Esophagus muscularis mucosa (tissue), 4 donors: ENCODE measurements around the gene MYO1B. TPM values are rescaled to one million over a fixed set of nuclear protein-coding genes. Genes with fewer than 3 reads are reported as not detected.

Source experiments
- DNase-seq: peaks from one replicate; pipeline ENCODE4 v3.0.0-alpha.2; 2017; ENCODE audit errors: extremely low spot score
- H3K27ac ChIP-seq, 4 donors: fragments of 200-600 bp; sonication (generic); replicated peaks in 1 of 4; 1 replicate in 3 of 4; 2 replicates in 1 of 4; pipeline ENCODE4 v1.5.1; 2016 to 2019; ENCODE audit warnings: mild to moderate bottlenecking in 1 of 4
- H3K27me3 ChIP-seq, 4 donors: fragments of 200-600 bp; sonication (generic); one replicate each; pipeline versions ENCODE4 v1.5.1 to v1.6.0; 2016 to 2019
- H3K36me3 ChIP-seq, 4 donors: fragments of 200-600 bp; sonication (generic); one replicate each; pipeline ENCODE4 v1.5.1; 2016 to 2019
- H3K4me1 ChIP-seq, 4 donors: fragments of 200-600 bp; sonication (generic); one replicate each; pipeline ENCODE4 v1.5.1; 2016 to 2019
- H3K4me3 ChIP-seq, 4 donors: fragments of 200-600 bp; sonication (generic); 1 replicate in 2 of 4; 2 replicates in 2 of 4; pipeline ENCODE4 v1.5.1; 2016 to 2019; ENCODE audit warnings: mild to moderate bottlenecking in 4 of 4, moderate library complexity in 1 of 4
- H3K9me3 ChIP-seq, 4 donors: fragments of 200-600 bp; sonication (generic); 1 replicate in 3 of 4; 2 replicates in 1 of 4; pipeline ENCODE4 v1.5.1; 2016 to 2019
- EP300 ChIP-seq: sonication (generic); formaldehyde crosslinking; IDR thresholded peaks from one replicate; pipeline ENCODE4 v1.6.1; 2017; ENCODE audit warnings: antibody characterized with exemption
- POLR2A ChIP-seq: fragments of 450-650 bp; IDR thresholded peaks from one replicate; pipeline ENCODE4 v1.6.1; 2017; ENCODE audit warnings: antibody characterized with exemption, moderate library complexity, mild to moderate bottlenecking, low read depth
- POLR2AphosphoS5 ChIP-seq, 2 donors: sonication (generic); formaldehyde crosslinking; IDR thresholded peaks; one replicate each; pipeline ENCODE4 v1.6.1; 2017; ENCODE audit warnings: antibody characterized with exemption in 2 of 2
- WGBS: methylation state at CpG from one replicate; pipeline ENCODE4 v1.1.5; 2018; 5-methylcytosine and 5-hydroxymethylcytosine counted together
- intact Hi-C: fragments of 100-400 bp; cut with DNase I; formaldehyde crosslinking; loops from one replicate; pipeline ENCODE4 v1.15.1; 2023
- total RNA-seq, 4 donors: library from RNA; depleted of rRNA; stranded (reverse); fragments of >200 nt; gene quantifications; one replicate each; pipeline versions ENCODE4 v1.1.0 to v1.2.1, GENCODE V29; 2016
- TF ChIP-seq, protein P1 (sequence below), 3 experiments: fragments of 200-600 bp in 2 of 3; fragments of 450-650 bp in 1 of 3; sonication (generic) in 2 of 3; IDR thresholded peaks; one replicate each; pipeline ENCODE4 v1.5.1; 2017 to 2019; ENCODE audit warnings: antibody characterized with exemption in 3 of 3, mild to moderate bottlenecking in 2 of 3, moderate library complexity in 1 of 3

The MYO1B gene
- 10 to 100 TPM; 14.8 to 17.3 (median 15.9) TPM for total RNA-seq

DNA sequence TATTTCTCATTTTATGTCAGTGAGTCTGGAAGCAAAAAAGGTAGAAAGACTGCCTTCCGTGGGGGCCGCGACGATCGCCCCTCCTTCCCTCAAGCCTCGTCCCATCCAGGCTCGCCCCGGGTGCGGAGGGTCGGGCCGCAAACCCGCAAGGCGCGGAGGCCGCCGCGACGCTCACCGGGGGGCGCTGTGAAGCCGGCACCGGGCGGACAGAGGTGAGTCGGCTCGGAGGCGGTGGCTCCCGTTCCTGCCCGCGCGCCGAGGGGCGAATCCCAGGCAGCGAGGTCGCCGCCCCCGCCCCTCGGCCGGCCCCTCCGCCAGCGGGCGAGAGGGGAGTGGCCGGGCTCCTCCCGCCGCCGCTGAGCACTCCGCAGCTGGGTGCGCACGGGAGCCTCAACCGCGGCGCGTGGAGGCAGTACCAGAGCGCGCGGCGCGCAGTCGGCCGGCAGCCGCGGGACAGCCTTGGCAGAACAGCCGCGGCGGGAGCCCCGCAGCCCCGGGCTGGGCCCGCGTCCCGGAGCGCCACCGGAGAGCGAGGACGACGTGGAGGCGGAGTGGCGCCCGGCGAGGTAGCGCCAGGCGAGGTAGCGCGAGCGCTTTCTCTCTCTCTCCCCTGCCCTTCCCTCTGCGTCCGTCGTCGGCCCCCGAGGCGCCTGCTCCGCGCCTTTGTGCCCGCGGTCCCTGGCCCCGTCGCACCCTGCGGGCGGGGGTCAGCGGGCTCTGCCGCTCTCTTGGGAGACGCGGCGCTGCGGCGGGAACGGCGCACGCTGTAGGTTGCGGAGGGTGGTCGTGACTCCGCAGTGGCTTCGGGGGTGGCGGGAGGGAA lies at the start of gene MYO1B:
Gene MYO1B (plus strand): TSS at position 359 of the 823 bp plus-strand sequence. CDS start 31,492 bp downstream, outside the sequence.
- Histone ChIP-seq H3K4me1 (peaks cover 6 to 37% (median 33%) of the 10 kb centered on the region in 4 donors), H3K36me3 (no peaks in the 10 kb centered on the region), H3K4me3 (peak within 1 kb of the TSS; percentile 63 to 81 (median 75)), H3K27me3 (peaks cover 0 to 24% (median 3%) of the 10 kb centered on the region in 4 donors), H3K27ac (peak within 1 kb of the TSS; percentile 69 to 73 (median 71)), H3K9me3 (peaks cover 0 to 7% (median 3%) of the 10 kb centered on the region in 4 donors)
- WGBS = 0% methylated on average over 1 of the region's 112 CpGs
- TF ChIP-seq, protein P1, sequence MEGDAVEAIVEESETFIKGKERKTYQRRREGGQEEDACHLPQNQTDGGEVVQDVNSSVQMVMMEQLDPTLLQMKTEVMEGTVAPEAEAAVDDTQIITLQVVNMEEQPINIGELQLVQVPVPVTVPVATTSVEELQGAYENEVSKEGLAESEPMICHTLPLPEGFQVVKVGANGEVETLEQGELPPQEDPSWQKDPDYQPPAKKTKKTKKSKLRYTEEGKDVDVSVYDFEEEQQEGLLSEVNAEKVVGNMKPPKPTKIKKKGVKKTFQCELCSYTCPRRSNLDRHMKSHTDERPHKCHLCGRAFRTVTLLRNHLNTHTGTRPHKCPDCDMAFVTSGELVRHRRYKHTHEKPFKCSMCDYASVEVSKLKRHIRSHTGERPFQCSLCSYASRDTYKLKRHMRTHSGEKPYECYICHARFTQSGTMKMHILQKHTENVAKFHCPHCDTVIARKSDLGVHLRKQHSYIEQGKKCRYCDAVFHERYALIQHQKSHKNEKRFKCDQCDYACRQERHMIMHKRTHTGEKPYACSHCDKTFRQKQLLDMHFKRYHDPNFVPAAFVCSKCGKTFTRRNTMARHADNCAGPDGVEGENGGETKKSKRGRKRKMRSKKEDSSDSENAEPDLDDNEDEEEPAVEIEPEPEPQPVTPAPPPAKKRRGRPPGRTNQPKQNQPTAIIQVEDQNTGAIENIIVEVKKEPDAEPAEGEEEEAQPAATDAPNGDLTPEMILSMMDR (IDR thresholded peaks at IDR 0.05) = peak; percentile 40 to 52 (median 44)
- TF ChIP-seq EP300 (no peak), POLR2AphosphoS5 (IDR thresholded peaks at IDR 0.05) (peak in 1 of 2 donors; percentile 12)
- intact Hi-C loops = no loop called here
- peak; percentile 90 for DNase-seq

DNA sequence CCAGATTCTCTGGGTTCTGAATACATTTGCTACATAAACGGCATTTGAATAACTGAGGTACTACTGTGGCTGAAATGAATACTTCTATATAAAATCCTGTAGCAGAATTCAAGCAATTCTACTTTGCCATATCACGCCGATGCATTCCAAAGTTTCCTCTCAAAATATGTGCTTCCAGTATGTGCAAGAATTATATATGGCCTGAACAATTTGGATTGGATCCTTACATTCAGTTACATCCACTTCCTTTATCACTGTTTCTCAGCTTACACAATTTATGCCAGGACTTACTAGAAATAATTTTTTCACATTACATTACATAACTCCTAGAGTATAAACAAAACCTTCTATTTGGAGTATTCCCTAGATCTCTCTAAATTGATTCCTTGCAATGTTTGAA lies 48.1 kb upstream of the MYO1B start:
- WGBS = 92% methylated on average over 3 of the region's 3 CpGs
- intact Hi-C loops = no loop called here
- no peaks in the 10 kb centered on the region for H3K27me3 ChIP-seq
- no peaks in the 10 kb centered on the region for H3K4me1 ChIP-seq
- H3K4me3 ChIP-seq = no peak overlapping the region
- DNase-seq = no peak
- TF ChIP-seq POLR2A (no peak), POLR2AphosphoS5 (IDR thresholded peaks at IDR 0.05) (no peak), EP300 (no peak)
- TF ChIP-seq, protein P1 (IDR thresholded peaks at IDR 0.05) = no peak
- H3K27ac ChIP-seq = no peak overlapping the region
- no peaks in the 10 kb centered on the region for H3K9me3 ChIP-seq
- H3K36me3 ChIP-seq = no peaks in the 10 kb centered on the region

DNA sequence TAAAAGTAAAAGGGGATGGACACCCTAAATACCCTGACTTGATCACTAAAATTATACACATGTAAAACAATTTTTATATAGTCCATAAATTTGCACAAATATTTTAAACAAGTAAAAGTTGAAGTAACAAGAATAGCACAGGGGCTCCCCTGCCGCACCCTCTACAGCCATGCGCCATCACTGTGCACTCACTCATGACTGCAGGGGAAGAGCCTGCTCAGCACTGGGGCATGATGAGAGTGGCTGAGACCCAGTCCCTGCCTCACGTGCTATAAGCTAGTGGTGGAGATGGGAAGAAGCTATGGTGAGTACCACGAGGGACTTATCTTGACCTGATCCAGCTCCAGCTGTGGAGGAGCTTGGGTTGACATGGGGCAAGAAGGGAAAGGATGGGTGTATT lies 46.9 kb upstream of the MYO1B start:
- H3K4me3 ChIP-seq = no peak overlapping the region
- H3K27ac ChIP-seq = no peak overlapping the region
- intact Hi-C loops = no loop called here
- no peaks in the 10 kb centered on the region for H3K27me3 ChIP-seq
- DNase-seq = peak; percentile 85
- no peak for TF ChIP-seq POLR2A
- no peak for TF ChIP-seq POLR2AphosphoS5 (IDR thresholded peaks at IDR 0.05)
- no peak for TF ChIP-seq EP300
- TF ChIP-seq, protein P1 (IDR thresholded peaks at IDR 0.05) = no peak
- peaks cover 0 to 2% (median 0%) of the 10 kb centered on the region in 4 donors for H3K9me3 ChIP-seq
- H3K4me1 ChIP-seq = no peaks in the 10 kb centered on the region
- no peaks in the 10 kb centered on the region for H3K36me3 ChIP-seq
- 99% methylated on average over 4 of the region's 4 CpGs for WGBS

DNA sequence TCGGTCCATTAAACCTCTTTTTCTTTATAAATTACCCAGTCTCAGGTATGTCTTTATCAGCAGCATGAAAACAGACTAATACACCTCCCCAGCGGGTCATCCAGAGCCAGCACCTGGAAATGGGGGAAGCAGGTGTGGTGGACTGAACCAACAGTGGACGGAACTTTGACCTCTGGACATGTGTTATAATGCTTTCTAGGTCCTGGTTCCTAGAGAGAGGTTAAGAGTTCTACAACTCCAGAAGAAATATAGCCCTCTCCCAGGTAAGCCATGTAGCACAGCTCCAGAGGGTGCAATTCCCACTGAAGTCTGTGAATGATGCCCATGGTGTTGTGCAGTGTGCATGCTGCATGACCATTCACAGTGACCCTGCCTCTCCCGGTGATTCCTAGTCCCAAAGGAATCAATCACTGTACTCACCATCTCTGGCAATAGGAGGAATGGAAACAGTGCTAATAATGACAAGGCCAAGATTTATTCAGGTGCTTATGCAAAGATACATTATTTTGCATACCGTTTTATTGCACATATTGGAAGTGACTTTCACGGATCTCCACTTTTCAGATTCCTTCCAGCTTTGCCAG lies 45.2 kb upstream of the MYO1B start:
- no peaks in the 10 kb centered on the region for H3K4me1 ChIP-seq
- no peak overlapping the region for H3K27ac ChIP-seq
- peaks cover 0 to 4% (median 0%) of the 10 kb centered on the region in 4 donors for H3K9me3 ChIP-seq
- 95% methylated on average over 6 of the region's 6 CpGs for WGBS
- intact Hi-C loops = no loop called here
- H3K4me3 ChIP-seq = no peak overlapping the region
- peak; percentile 68 for DNase-seq
- H3K27me3 ChIP-seq = no peaks in the 10 kb centered on the region
- TF ChIP-seq, protein P1 (IDR thresholded peaks at IDR 0.05) = no peak
- TF ChIP-seq POLR2AphosphoS5 (IDR thresholded peaks at IDR 0.05) (no peak), EP300 (no peak), POLR2A (no peak)
- H3K36me3 ChIP-seq = no peaks in the 10 kb centered on the region
